ENCODE measurements around the gene KIAA1217. TPM values are rescaled to one million over a fixed set of nuclear protein-coding genes. Genes with fewer than 3 reads are reported as not detected.

KIAA1217 gene
- total RNA-seq, 4 donors from 2014 or later = 46.9 to 108 (median 61.5) TPM

DNA sequence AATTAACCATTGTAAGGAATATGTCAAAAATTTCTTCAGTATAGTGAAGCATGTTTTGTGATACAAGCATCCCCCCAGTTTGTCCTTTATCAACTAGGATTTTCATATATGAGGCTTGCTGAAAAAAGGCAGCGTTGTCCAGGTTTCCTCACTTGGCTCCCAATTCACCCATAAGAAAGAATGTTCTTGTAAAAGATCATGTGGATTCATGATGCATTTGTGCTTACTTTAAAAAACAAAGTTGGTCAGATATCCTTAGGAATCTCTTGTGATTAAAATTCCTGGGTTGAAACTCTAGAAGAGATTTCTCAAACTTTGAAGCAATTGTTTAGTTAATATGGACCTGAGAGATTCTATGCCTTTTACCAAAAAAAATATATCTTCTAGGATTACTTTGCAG is 181.8 kb downstream of the KIAA1217 start:
- Histone ChIP-seq H3K27ac (no peak overlapping the region), H3K27me3 (no peaks in the 10 kb centered on the region), H3K36me3 (no peaks in the 10 kb centered on the region), H3K9me3 (no peaks in the 10 kb centered on the region), H3K4me3 (no peak overlapping the region), H3K4me1 (no peaks in the 10 kb centered on the region)
- DNase-seq = no peak
- TF ChIP-seq, protein P1, sequence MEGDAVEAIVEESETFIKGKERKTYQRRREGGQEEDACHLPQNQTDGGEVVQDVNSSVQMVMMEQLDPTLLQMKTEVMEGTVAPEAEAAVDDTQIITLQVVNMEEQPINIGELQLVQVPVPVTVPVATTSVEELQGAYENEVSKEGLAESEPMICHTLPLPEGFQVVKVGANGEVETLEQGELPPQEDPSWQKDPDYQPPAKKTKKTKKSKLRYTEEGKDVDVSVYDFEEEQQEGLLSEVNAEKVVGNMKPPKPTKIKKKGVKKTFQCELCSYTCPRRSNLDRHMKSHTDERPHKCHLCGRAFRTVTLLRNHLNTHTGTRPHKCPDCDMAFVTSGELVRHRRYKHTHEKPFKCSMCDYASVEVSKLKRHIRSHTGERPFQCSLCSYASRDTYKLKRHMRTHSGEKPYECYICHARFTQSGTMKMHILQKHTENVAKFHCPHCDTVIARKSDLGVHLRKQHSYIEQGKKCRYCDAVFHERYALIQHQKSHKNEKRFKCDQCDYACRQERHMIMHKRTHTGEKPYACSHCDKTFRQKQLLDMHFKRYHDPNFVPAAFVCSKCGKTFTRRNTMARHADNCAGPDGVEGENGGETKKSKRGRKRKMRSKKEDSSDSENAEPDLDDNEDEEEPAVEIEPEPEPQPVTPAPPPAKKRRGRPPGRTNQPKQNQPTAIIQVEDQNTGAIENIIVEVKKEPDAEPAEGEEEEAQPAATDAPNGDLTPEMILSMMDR (IDR thresholded peaks at IDR 0.05) = no peak
- no peak for TF ChIP-seq POLR2A (IDR thresholded peaks at IDR 0.05)

- TF ChIP-seq POLR2A (IDR thresholded peaks at IDR 0.05) = no peak
- TF ChIP-seq, protein P1 (IDR thresholded peaks at IDR 0.05) = no peak
- H3K27me3 ChIP-seq = no peaks in the 10 kb centered on the region
- no peak overlapping the region for H3K27ac ChIP-seq
- H3K4me3 ChIP-seq = no peak overlapping the region
- DNase-seq = no peak
- H3K36me3 ChIP-seq = no peaks in the 10 kb centered on the region
- H3K9me3 ChIP-seq = no peaks in the 10 kb centered on the region
- no peaks in the 10 kb centered on the region for H3K4me1 ChIP-seq
Observed at GRCh38 chr10:24393201-24393600, 184.3 kb downstream of the KIAA1217 start.

DNA sequence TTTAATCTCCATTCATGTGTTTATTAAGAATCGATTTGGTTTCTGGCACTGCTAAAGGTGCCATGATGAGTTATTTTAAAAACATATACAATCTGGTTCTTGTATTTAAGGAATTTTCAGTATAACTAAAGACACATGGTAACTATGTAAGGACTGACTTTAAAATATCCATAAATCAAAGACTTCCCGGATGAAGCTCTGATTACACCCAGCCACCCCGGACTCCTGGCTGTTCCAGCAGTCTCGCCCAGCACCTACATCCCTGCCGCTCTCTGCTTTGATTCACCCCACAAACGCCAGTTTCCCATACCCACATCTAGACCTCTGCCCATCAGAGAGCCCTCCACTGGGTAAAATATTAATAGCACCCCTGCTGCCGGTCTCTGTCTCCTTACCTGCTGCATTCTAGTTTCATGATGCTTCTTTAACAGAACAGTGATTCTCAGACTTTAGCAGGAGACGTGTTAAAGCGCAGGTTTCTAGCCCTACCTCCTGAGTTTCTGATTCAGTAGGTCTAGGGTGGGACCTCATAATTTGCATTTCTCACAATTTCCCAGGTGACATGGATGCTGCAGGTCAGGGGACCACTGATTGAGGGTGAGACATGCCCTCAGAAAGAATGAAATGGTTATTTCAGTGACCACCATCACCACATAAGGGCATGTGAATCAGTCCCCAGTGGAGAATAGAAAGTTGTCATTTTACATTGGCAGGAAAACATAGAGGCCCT is 185.7 kb downstream of the KIAA1217 start:
- Histone ChIP-seq H3K27me3 (no peaks in the 10 kb centered on the region), H3K36me3 (no peaks in the 10 kb centered on the region), H3K27ac (no peak overlapping the region), H3K4me1 (no peaks in the 10 kb centered on the region), H3K4me3 (no peak overlapping the region), H3K9me3 (no peaks in the 10 kb centered on the region)
- TF ChIP-seq, protein P1 (IDR thresholded peaks at IDR 0.05) = no peak
- no peak for TF ChIP-seq POLR2A (IDR thresholded peaks at IDR 0.05)
- no peak for DNase-seq

GRCh38 chr10:24396396-24396795 is 187.5 kb downstream of the KIAA1217 start:
- Histone ChIP-seq H3K27me3 (no peaks in the 10 kb centered on the region), H3K27ac (no peak overlapping the region), H3K4me1 (no peaks in the 10 kb centered on the region), H3K9me3 (no peaks in the 10 kb centered on the region), H3K4me3 (no peak overlapping the region), H3K36me3 (no peaks in the 10 kb centered on the region)
- DNase-seq = no peak
- TF ChIP-seq, protein P1 (IDR thresholded peaks at IDR 0.05) = peak in 2 of 6 experiments; percentile 15 to 17
- no peak for TF ChIP-seq POLR2A (IDR thresholded peaks at IDR 0.05)

GRCh38 chr10:24397662-24398061 is 188.7 kb downstream of the KIAA1217 start:
- H3K36me3 ChIP-seq = no peaks in the 10 kb centered on the region
- TF ChIP-seq, protein P1 (IDR thresholded peaks at IDR 0.05) = no peak
- TF ChIP-seq POLR2A (IDR thresholded peaks at IDR 0.05) = no peak
- no peak overlapping the region for H3K4me3 ChIP-seq
- H3K9me3 ChIP-seq = no peaks in the 10 kb centered on the region
- H3K27ac ChIP-seq = no peak overlapping the region
- H3K27me3 ChIP-seq = no peaks in the 10 kb centered on the region
- no peak for DNase-seq
- H3K4me1 ChIP-seq = no peaks in the 10 kb centered on the region
